Glutamatergic neuron (in vitro differentiated cells): Measurements from ENCODE around the gene HDC. TPM values are rescaled to one million over a fixed set of nuclear protein-coding genes. Genes with fewer than 3 reads are reported as not detected.

Experiments
- DNase-seq: peaks from one replicate; pipeline ENCODE4 v3.0.0; 2022
- H3K27ac Mint-ChIP-seq: one replicate; pipeline ENCODE4 v1.8.0; 2020; ENCODE audit warnings: mild to moderate bottlenecking, mixed read lengths, inconsistent platforms; ENCODE audit not compliant: unreplicated experiment
- H3K27me3 Mint-ChIP-seq: one replicate; pipeline ENCODE4 v1.8.0; 2020; ENCODE audit warnings: mild to moderate bottlenecking, moderate library complexity, mixed read lengths, inconsistent platforms; ENCODE audit not compliant: unreplicated experiment
- H3K36me3 Mint-ChIP-seq: one replicate; pipeline ENCODE4 v1.8.0; 2020; ENCODE audit warnings: mild to moderate bottlenecking, mixed read lengths, inconsistent platforms; ENCODE audit not compliant: unreplicated experiment
- H3K4me1 Mint-ChIP-seq: one replicate; pipeline ENCODE4 v1.8.0; 2020; ENCODE audit warnings: mild to moderate bottlenecking, low read depth, mixed read lengths, inconsistent platforms; ENCODE audit not compliant: unreplicated experiment
- H3K4me3 Mint-ChIP-seq: one replicate; pipeline ENCODE4 v1.8.0; 2020; ENCODE audit warnings: mild to moderate bottlenecking, mixed read lengths, inconsistent platforms; ENCODE audit not compliant: unreplicated experiment
- H3K9me3 Mint-ChIP-seq: one replicate; pipeline ENCODE4 v1.8.0; 2020; ENCODE audit warnings: mild to moderate bottlenecking, moderate library complexity, mixed read lengths, inconsistent platforms; ENCODE audit not compliant: unreplicated experiment
- CTCF ChIP-seq: fragments of 200-600 bp; sonication (generic); IDR thresholded peaks from one replicate; pipeline ENCODE4 v1.5.0; 2021; ENCODE audit not compliant: partially characterized antibody, unreplicated experiment
- total RNA-seq: library from RNA; stranded (reverse); fragmentation: NEBNext Ultra II Directional; extraction: Animal tissue kit (Norgen Biotek cat#: 25700); gene quantifications from one replicate; pipeline ENCODE4 v1.2.1, GENCODE V29; 2021; ENCODE audit not compliant: unreplicated experiment

HDC gene
- total RNA-seq, 1 donor from 2014 or later, result not detected

- no peak for DNase-seq
- H3K4me1 Mint-ChIP-seq, result no peaks in the 10 kb centered on the region
- no peaks in the 10 kb centered on the region for H3K27me3 Mint-ChIP-seq
- no peak overlapping the region for H3K4me3 Mint-ChIP-seq
- H3K27ac Mint-ChIP-seq, result no peak overlapping the region
- peaks cover 4% of the 10 kb centered on the region for H3K9me3 Mint-ChIP-seq
- no peak for TF ChIP-seq CTCF
- no peaks in the 10 kb centered on the region for H3K36me3 Mint-ChIP-seq
These were observed 54.9 kb downstream of the HDC start for GRCh38 chr15:50210462-50211157.

- no peak overlapping the region for H3K27ac Mint-ChIP-seq
- no peak overlapping the region for H3K4me3 Mint-ChIP-seq
- peaks cover 4% of the 10 kb centered on the region for H3K9me3 Mint-ChIP-seq
- H3K36me3 Mint-ChIP-seq, result no peaks in the 10 kb centered on the region
- DNase-seq, result no peak
- H3K27me3 Mint-ChIP-seq, result no peaks in the 10 kb centered on the region
- H3K4me1 Mint-ChIP-seq, result no peaks in the 10 kb centered on the region
- TF ChIP-seq CTCF, result no peak
These were observed 55.7 kb downstream of the HDC start for GRCh38 chr15:50209809-50210208.

GRCh38 chr15:50206020-50206419, 59.5 kb downstream of the HDC start:
- H3K4me3 Mint-ChIP-seq, result no peak overlapping the region
- no peak for DNase-seq
- no peaks in the 10 kb centered on the region for H3K4me1 Mint-ChIP-seq
- H3K36me3 Mint-ChIP-seq, result no peaks in the 10 kb centered on the region
- no peaks in the 10 kb centered on the region for H3K9me3 Mint-ChIP-seq
- no peak for TF ChIP-seq CTCF
- H3K27ac Mint-ChIP-seq, result no peak overlapping the region
- no peaks in the 10 kb centered on the region for H3K27me3 Mint-ChIP-seq

GRCh38 chr15:50202003-50202402, 63.5 kb downstream of the HDC start:
- DNase-seq, result no peak
- no peak for TF ChIP-seq CTCF
- H3K4me1 Mint-ChIP-seq, result no peaks in the 10 kb centered on the region
- H3K27me3 Mint-ChIP-seq, result no peaks in the 10 kb centered on the region
- H3K4me3 Mint-ChIP-seq, result no peak overlapping the region
- no peaks in the 10 kb centered on the region for H3K9me3 Mint-ChIP-seq
- no peaks in the 10 kb centered on the region for H3K36me3 Mint-ChIP-seq
- H3K27ac Mint-ChIP-seq, result no peak overlapping the region

GRCh38 chr15:50192926-50193620, 72.5 kb downstream of the HDC start:
- no peaks in the 10 kb centered on the region for H3K4me1 Mint-ChIP-seq
- DNase-seq, result no peak
- H3K27ac Mint-ChIP-seq, result no peak overlapping the region

More at GRCh38 chr15:50192926-50193620, 72.5 kb downstream of the HDC start:
- no peak for TF ChIP-seq CTCF
- H3K4me3 Mint-ChIP-seq, result no peak overlapping the region
- H3K36me3 Mint-ChIP-seq, result no peaks in the 10 kb centered on the region
- no peaks in the 10 kb centered on the region for H3K27me3 Mint-ChIP-seq
- no peaks in the 10 kb centered on the region for H3K9me3 Mint-ChIP-seq
